Astrocyte (in vitro differentiated cells and primary cell): ENCODE results near the gene NLRP14.

Experiments used
- CTCF ChIP-seq: IDR thresholded peaks from 2 replicates; pipeline ENCODE4 v1.5.1; 2011; ENCODE audit warnings: low read depth, mild to moderate bottlenecking, inconsistent platforms, low read length, moderate library complexity; ENCODE audit not compliant: insufficient read depth
- EZH2 ChIP-seq: IDR thresholded peaks from 2 replicates; pipeline ENCODE4 v1.6.1; 2012; ENCODE audit warnings: mild to moderate bottlenecking, low read length, inconsistent platforms; ENCODE audit not compliant: insufficient read depth

GRCh38 chr11:7098235-7098832 is 78.1 kb downstream of the NLRP14 start:
- TF ChIP-seq CTCF (peak; percentile 67), EZH2 (no peak)
